Activated CD4-positive, alpha-beta T cell treated with anti-CD3 and anti-CD28 coated beads for 36 hours (primary cell): ENCODE measurements around the gene MAN1A1. TPM values are rescaled to one million over a fixed set of nuclear protein-coding genes. Genes with fewer than 3 reads are reported as not detected.
A peak's percentile ranks its signal among the peaks of the same experiment; 100 is the strongest.

Experiments
- ATAC-seq: fragments of 200-7000 bp; cut with Tn5 transposase; one replicate; pipeline ENCODE4 v1.10.0; 2021; ENCODE audit warnings: mild to moderate bottlenecking, moderate library complexity
- CTCF ChIA-PET: fragments of 350-600 bp; sonication (Branson Sonifier 250); formaldehyde crosslinking; loops from one replicate; lab custom pipeline; 2021; ENCODE audit warnings: antibody characterized with exemption; lab: Charles Lee
- POLR2A ChIA-PET: fragments of 350-600 bp; sonication (Branson Sonifier 250); formaldehyde crosslinking; loops from one replicate; lab custom pipeline; 2021; ENCODE audit warnings: antibody characterized with exemption, inconsistent platforms; lab: Charles Lee
- DNase-seq: peaks from one replicate; pipeline ENCODE4 v3.0.0-alpha.2; 2020
- H3K27ac Mint-ChIP-seq: one replicate; pipeline ENCODE4 v1.8.0; 2021; ENCODE audit warnings: mixed read lengths
- H3K27me3 Mint-ChIP-seq: one replicate; pipeline ENCODE4 v1.8.0; 2021; ENCODE audit warnings: mixed read lengths
- H3K36me3 Mint-ChIP-seq: one replicate; pipeline ENCODE4 v1.8.0; 2021; ENCODE audit warnings: low read depth, mixed read lengths
- H3K4me1 Mint-ChIP-seq: one replicate; pipeline ENCODE4 v1.8.0; 2021; ENCODE audit warnings: mixed read lengths
- H3K4me3 Mint-ChIP-seq: one replicate; pipeline ENCODE4 v1.8.0; 2021; ENCODE audit warnings: mild to moderate bottlenecking, moderate library complexity, mixed read lengths
- H3K9me3 Mint-ChIP-seq: one replicate; pipeline ENCODE4 v1.8.0; 2021; ENCODE audit warnings: low read depth, mixed read lengths
- intact Hi-C, 2 experiments: fragments of 100-400 bp; cut with DNase I in 1 of 2; cut with micrococcal nuclease in 1 of 2; formaldehyde crosslinking; loops; one replicate each; pipeline versions ENCODE4 v1.14.2 to v1.15.1; 2022 to 2024; cut with DNase I, micrococcal nuclease
- total RNA-seq, 2 experiments: library from RNA; stranded (reverse); gene quantifications; one replicate each; pipeline ENCODE4 v1.2.3, GENCODE V29; 2021

MAN1A1 gene
- total RNA-seq, 2 experiments from 2014 or later: 15.3 to 18.4 TPM

- Mint-ChIP-seq H3K27me3 (no peaks in the 10 kb centered on the region), H3K9me3 (no peaks in the 10 kb centered on the region), H3K36me3 (peaks cover 17% of the 10 kb centered on the region), H3K4me3 (peak overlapping the region; percentile 84), H3K27ac (peak overlapping the region; percentile 15), H3K4me1 (peaks cover 47% of the 10 kb centered on the region)
- no peak for DNase-seq
- intact Hi-C loops: loop anchor here (5.0 to 10.0 kb wide), 8 partner anchors 199 to 1669 kb away; partner anchors contain the start of genes CEP85L (in 2 of the 2), ASF1A (in 1 of the 2), FAM184A (in 1 of the 2) and NUS1 (in 1 of the 2)
- CTCF ChIA-PET: interaction anchor here (1.0 to 2.3 kb wide), 6 partner anchors 8 to 201 kb away, joined by 3 to 10 read pairs (median 4); no protein-coding TSS in a partner anchor
- POLR2A ChIA-PET: interaction anchor here (1.9 kb wide), 1 partner anchor 32 kb away, joined by 11 read pairs; no protein-coding TSS in a partner anchor
- no peak for ATAC-seq
Measured at GRCh38 chr6:119346450-119346849, 3.1 kb downstream of the MAN1A1 start.

GRCh38 chr6:119345114-119345513, 4.4 kb downstream of the MAN1A1 start:
- Mint-ChIP-seq H3K27ac (peak overlapping the region; percentile 3), H3K36me3 (peaks cover 17% of the 10 kb centered on the region), H3K4me1 (peaks cover 57% of the 10 kb centered on the region), H3K4me3 (no peak overlapping the region), H3K9me3 (no peaks in the 10 kb centered on the region), H3K27me3 (no peaks in the 10 kb centered on the region)
- intact Hi-C loops: loop anchor here (5.0 to 10.0 kb wide), 8 partner anchors 198 to 1668 kb away; partner anchors contain the start of genes CEP85L (in 2 of the 2), ASF1A (in 1 of the 2), FAM184A (in 1 of the 2) and NUS1 (in 1 of the 2)
- ChIA-PET CTCF (interaction anchor here (1.9 kb wide), 1 partner anchor 11 kb away, joined by 8 read pairs; no protein-coding TSS in a partner anchor), POLR2A (interaction anchor here (0.6 to 1.2 kb wide), 2 partner anchors 36 to 157 kb away, joined by 3 to 9 read pairs; no protein-coding TSS in a partner anchor)
- no peak for DNase-seq
- no peak for ATAC-seq

- POLR2A ChIA-PET: interaction anchor here (1.2 kb wide), 1 partner anchor 36 kb away, joined by 3 read pairs; no protein-coding TSS in a partner anchor
- intact Hi-C loops: loop anchor here (10.0 kb wide), 4 partner anchors 380 to 690 kb away; partner anchors contain the start of genes ASF1A (in 1 of the 2) and CEP85L (in 1 of the 2)
- Mint-ChIP-seq H3K36me3 (peaks cover 17% of the 10 kb centered on the region), H3K27ac (no peak overlapping the region), H3K9me3 (no peaks in the 10 kb centered on the region), H3K27me3 (no peaks in the 10 kb centered on the region), H3K4me3 (no peak overlapping the region), H3K4me1 (peaks cover 60% of the 10 kb centered on the region)
- CTCF ChIA-PET: interaction anchor here (0.8 to 1.9 kb wide), 4 partner anchors 9 to 239 kb away, joined by 3 to 8 read pairs (median 4); no protein-coding TSS in a partner anchor
- DNase-seq (no peak), ATAC-seq (no peak)
Measured at GRCh38 chr6:119344306-119344705, 5.3 kb downstream of the MAN1A1 start.

GRCh38 chr6:119343573-119344146, 5.9 kb downstream of the MAN1A1 start:
- peaks cover 17% of the 10 kb centered on the region for H3K36me3 Mint-ChIP-seq
- peaks cover 62% of the 10 kb centered on the region for H3K4me1 Mint-ChIP-seq
- DNase-seq: no peak
- ATAC-seq: no peak
- H3K9me3 Mint-ChIP-seq: no peaks in the 10 kb centered on the region
- H3K27ac Mint-ChIP-seq: no peak overlapping the region
- intact Hi-C loops: loop anchor here (10.0 kb wide), 4 partner anchors 379 to 689 kb away; partner anchors contain the start of genes ASF1A (in 1 of the 2) and CEP85L (in 1 of the 2)
- H3K4me3 Mint-ChIP-seq: no peak overlapping the region
- ChIA-PET POLR2A (no interaction called here), CTCF (interaction anchor here (0.8 to 1.9 kb wide), 5 partner anchors 8 to 240 kb away, joined by 3 to 8 read pairs (median 4); no protein-coding TSS in a partner anchor)
- H3K27me3 Mint-ChIP-seq: no peaks in the 10 kb centered on the region

- ChIA-PET CTCF (interaction anchor here (0.7 to 1.9 kb wide), 4 partner anchors 9 to 269 kb away, joined by 3 to 8 read pairs (median 3); no protein-coding TSS in a partner anchor), POLR2A (no interaction called here)
- peak; percentile 16 for DNase-seq
- Mint-ChIP-seq H3K27ac (no peak overlapping the region), H3K4me1 (peaks cover 62% of the 10 kb centered on the region), H3K27me3 (no peaks in the 10 kb centered on the region), H3K9me3 (no peaks in the 10 kb centered on the region), H3K4me3 (no peak overlapping the region), H3K36me3 (peaks cover 17% of the 10 kb centered on the region)
- intact Hi-C loops: loop anchor here (10.0 kb wide), 4 partner anchors 378 to 688 kb away; partner anchors contain the start of genes ASF1A (in 1 of the 2) and CEP85L (in 1 of the 2)
- ATAC-seq: peak; percentile 27
Measured at GRCh38 chr6:119343167-119343566, 6.4 kb downstream of the MAN1A1 start.

- Mint-ChIP-seq H3K27ac (no peak overlapping the region), H3K4me1 (peaks cover 60% of the 10 kb centered on the region), H3K4me3 (no peak overlapping the region), H3K36me3 (peaks cover 18% of the 10 kb centered on the region), H3K27me3 (no peaks in the 10 kb centered on the region), H3K9me3 (no peaks in the 10 kb centered on the region)
- intact Hi-C loops: loop anchor here (10.0 kb wide), 4 partner anchors 378 to 688 kb away; partner anchors contain the start of genes ASF1A (in 1 of the 2) and CEP85L (in 1 of the 2)
- ChIA-PET POLR2A (no interaction called here), CTCF (interaction anchor here (0.7 to 1.3 kb wide), 2 partner anchors 29 to 270 kb away, joined by 3 read pairs; no protein-coding TSS in a partner anchor)
- DNase-seq (no peak), ATAC-seq (no peak)
Measured at GRCh38 chr6:119342430-119342829, 7.1 kb downstream of the MAN1A1 start.

- peak; percentile 25 for ATAC-seq
- POLR2A ChIA-PET: interaction anchor here (1.2 kb wide), 1 partner anchor 26 kb away, joined by 5 read pairs; no protein-coding TSS in a partner anchor
- Mint-ChIP-seq H3K36me3 (peaks cover 7% of the 10 kb centered on the region), H3K9me3 (no peaks in the 10 kb centered on the region), H3K4me1 (peaks cover 60% of the 10 kb centered on the region), H3K27ac (no peak overlapping the region), H3K4me3 (no peak overlapping the region), H3K27me3 (no peaks in the 10 kb centered on the region)
- intact Hi-C loops: loop anchor here (10.0 kb wide), 4 partner anchors 376 to 686 kb away; partner anchors contain the start of genes ASF1A (in 1 of the 2) and CEP85L (in 1 of the 2)
- no peak for DNase-seq
- CTCF ChIA-PET: no interaction called here
Measured at GRCh38 chr6:119340796-119341487, 8.6 kb downstream of the MAN1A1 start.

- no peak for ATAC-seq
- ChIA-PET POLR2A (interaction anchor here (1.2 kb wide), 1 partner anchor 25 kb away, joined by 5 read pairs; no protein-coding TSS in a partner anchor), CTCF (interaction anchor here (0.5 to 0.7 kb wide), 3 partner anchors 10 to 229 kb away, joined by 3 read pairs; no protein-coding TSS in a partner anchor)
- peaks cover 54% of the 10 kb centered on the region for H3K4me1 Mint-ChIP-seq
- H3K9me3 Mint-ChIP-seq: no peaks in the 10 kb centered on the region
- intact Hi-C loops: loop anchor here (10.0 kb wide), 4 partner anchors 375 to 685 kb away; partner anchors contain the start of genes ASF1A (in 1 of the 2) and CEP85L (in 1 of the 2)
- H3K27me3 Mint-ChIP-seq: no peaks in the 10 kb centered on the region
- no peak overlapping the region for H3K4me3 Mint-ChIP-seq
- no peak for DNase-seq
- H3K27ac Mint-ChIP-seq: no peak overlapping the region
- H3K36me3 Mint-ChIP-seq: peaks cover 1% of the 10 kb centered on the region
Measured at GRCh38 chr6:119339941-119340456, 9.6 kb downstream of the MAN1A1 start.

- Mint-ChIP-seq H3K4me1 (peaks cover 38% of the 10 kb centered on the region), H3K27me3 (no peaks in the 10 kb centered on the region), H3K36me3 (peaks cover 1% of the 10 kb centered on the region), H3K9me3 (no peaks in the 10 kb centered on the region), H3K4me3 (no peak overlapping the region), H3K27ac (no peak overlapping the region)
- ChIA-PET POLR2A (no interaction called here), CTCF (interaction anchor here (1.6 to 1.7 kb wide), 2 partner anchors 10 to 18 kb away, joined by 5 to 9 read pairs; no protein-coding TSS in a partner anchor)
- intact Hi-C loops: no loop called here
- ATAC-seq: no peak
- no peak for DNase-seq
Measured at GRCh38 chr6:119337762-119338161, 11.8 kb downstream of the MAN1A1 start.

- H3K27ac Mint-ChIP-seq: no peak overlapping the region
- CTCF ChIA-PET: interaction anchor here (1.3 to 1.6 kb wide), 2 partner anchors 10 to 17 kb away, joined by 5 to 8 read pairs; no protein-coding TSS in a partner anchor
- peaks cover 35% of the 10 kb centered on the region for H3K4me1 Mint-ChIP-seq
- ATAC-seq: no peak
- no peaks in the 10 kb centered on the region for H3K9me3 Mint-ChIP-seq
- no peak overlapping the region for H3K4me3 Mint-ChIP-seq
- intact Hi-C loops: no loop called here
- peaks cover 1% of the 10 kb centered on the region for H3K36me3 Mint-ChIP-seq
- no peak for DNase-seq
- POLR2A ChIA-PET: no interaction called here
- H3K27me3 Mint-ChIP-seq: no peaks in the 10 kb centered on the region
Measured at GRCh38 chr6:119337252-119337651, 12.3 kb downstream of the MAN1A1 start.
